Neuronal stem cell (in vitro differentiated cells): Measurements from ENCODE around the gene METTL23.

ENCODE experiments used
- DNase-seq: peaks from one replicate; pipeline ENCODE4 v3.0.0-alpha.2; 2013; ENCODE audit warnings: low spot score
- H2AFZ ChIP-seq: one replicate; pipeline ENCODE4 v1.6.1; 2013; ENCODE audit warnings: mild to moderate bottlenecking, low read length, inconsistent platforms
- H2AK5ac ChIP-seq: 2 replicates; pipeline ENCODE4 v1.6.1; 2013; ENCODE audit warnings: low read depth, mild to moderate bottlenecking, inconsistent platforms, low read length, moderate library complexity, mixed read lengths
- H2BK120ac ChIP-seq: 2 replicates; pipeline ENCODE4 v1.6.1; 2013; ENCODE audit warnings: low read depth, mild to moderate bottlenecking, inconsistent platforms, low read length, moderate library complexity, mixed read lengths
- H2BK12ac ChIP-seq: one replicate; pipeline ENCODE4 v1.6.1; 2013; ENCODE audit warnings: low read length, inconsistent platforms
- H2BK15ac ChIP-seq: 2 replicates; pipeline ENCODE4 v1.6.1; 2013; ENCODE audit warnings: mild to moderate bottlenecking, low read length, inconsistent platforms, mixed read lengths
- H2BK5ac ChIP-seq: one replicate; pipeline ENCODE4 v1.6.1; 2013; ENCODE audit warnings: inconsistent platforms, mild to moderate bottlenecking, low read length, moderate library complexity
- H3K14ac ChIP-seq: one replicate; pipeline ENCODE4 v1.6.1; 2013; ENCODE audit warnings: low read length, inconsistent platforms
- H3K18ac ChIP-seq: 2 replicates; pipeline ENCODE4 v1.6.1; 2013; ENCODE audit warnings: low read length, inconsistent platforms
- H3K23ac ChIP-seq: 2 replicates; pipeline ENCODE4 v1.6.1; 2013; ENCODE audit warnings: low read depth, mild to moderate bottlenecking, mixed read lengths, low read length, inconsistent platforms; ENCODE audit not compliant: poor library complexity
- H3K27ac ChIP-seq: replicated peaks from 3 replicates; pipeline ENCODE4 v1.5.1; 2013; ENCODE audit warnings: low read length, inconsistent platforms
- H3K27me3 ChIP-seq, 3 experiments: 2 replicates each; pipeline ENCODE4 v1.6.1; 2013; ENCODE audit warnings: low read length in 3 of 3, mild to moderate bottlenecking in 2 of 3, inconsistent platforms in 1 of 3, low read depth in 1 of 3, mixed read lengths in 1 of 3, moderate library complexity in 1 of 3; ENCODE audit not compliant: control insufficient read depth in 3 of 3, insufficient read depth in 3 of 3
- H3K36me3 ChIP-seq, 2 donors: replicated peaks in 1 of 2; 2 replicates each; pipeline ENCODE4 v1.6.1; 2013; ENCODE audit warnings: low read length in 2 of 2; ENCODE audit not compliant: control insufficient read depth in 2 of 2, insufficient read depth in 2 of 2
- H3K4ac ChIP-seq: 2 replicates; pipeline ENCODE4 v1.6.1; 2013; ENCODE audit warnings: inconsistent platforms, mild to moderate bottlenecking, low read length, moderate library complexity
- H3K4me1 ChIP-seq, 2 donors: 1 replicate in 1 of 2; 2 replicates in 1 of 2; pipeline ENCODE4 v1.6.1; 2013; ENCODE audit warnings: low read length in 2 of 2, low read depth in 1 of 2; ENCODE audit not compliant: control insufficient read depth in 2 of 2, insufficient read depth in 1 of 2
- H3K4me2 ChIP-seq: one replicate; pipeline ENCODE4 v1.6.1; 2013; ENCODE audit warnings: mild to moderate bottlenecking, low read length, inconsistent platforms; ENCODE audit not compliant: insufficient read depth, poor library complexity, severe bottlenecking
- H3K4me3 ChIP-seq, 2 donors: 2 replicates each; pipeline ENCODE4 v1.5.1; 2013; ENCODE audit warnings: low read length in 2 of 2, mild to moderate bottlenecking in 2 of 2, inconsistent platforms in 1 of 2, moderate library complexity in 1 of 2
- H3K79me1 ChIP-seq: one replicate; pipeline ENCODE4 v1.6.1; 2013; ENCODE audit warnings: low read depth, mild to moderate bottlenecking, inconsistent platforms, low read length, moderate library complexity
- H3K9ac ChIP-seq: one replicate; pipeline ENCODE4 v1.6.1; 2013; ENCODE audit warnings: mild to moderate bottlenecking, low read depth, low read length, inconsistent platforms; ENCODE audit not compliant: poor library complexity
- H3K9me3 ChIP-seq, 2 donors: replicated peaks in 1 of 2; 2 replicates each; pipeline versions ENCODE3 to v1.6.1; 2013; ENCODE audit warnings: low read length in 2 of 2, mild to moderate bottlenecking in 2 of 2, inconsistent platforms in 1 of 2, low read depth in 1 of 2, mixed read lengths in 1 of 2, moderate library complexity in 1 of 2; ENCODE audit not compliant: control insufficient read depth in 2 of 2, insufficient read depth in 1 of 2
- H4K8ac ChIP-seq: one replicate; pipeline ENCODE4 v1.6.1; 2013; ENCODE audit warnings: low read depth, mild to moderate bottlenecking, inconsistent platforms, low read length, moderate library complexity
- H4K91ac ChIP-seq: one replicate; pipeline ENCODE4 v1.6.1; 2013; ENCODE audit warnings: low read length, low read depth, mild to moderate bottlenecking, inconsistent platforms; ENCODE audit not compliant: poor library complexity
- WGBS, 2 donors: extraction: QIAGEN DNeasy Blood & Tissue Kit; methylation state at CpG; one replicate each; pipeline ENCODE4 v1.1.7; 2013; ENCODE audit warnings: missing lambda C conversion rate in 2 of 2, mixed read lengths in 1 of 2; ENCODE audit not compliant: insufficient read length in 2 of 2, insufficient replicate concordance in 1 of 2; ENCODE audit errors: extremely low coverage in 2 of 2; 5-methylcytosine and 5-hydroxymethylcytosine counted together

The METTL23 gene

GRCh38 chr17:76686538-76687297 lies 39.9 kb upstream of the METTL23 start:
- no peak overlapping the region for H4K91ac ChIP-seq
- no peak overlapping the region for H2AFZ ChIP-seq
- no peak overlapping the region for H2BK12ac ChIP-seq
- no peak overlapping the region for H3K4me2 ChIP-seq
- H3K79me1 ChIP-seq = peaks cover 2% of the 10 kb centered on the region
- H3K9ac ChIP-seq = no peak overlapping the region
- H3K14ac ChIP-seq = no peak overlapping the region
- H3K18ac ChIP-seq = no peak overlapping the region
- no peak overlapping the region for H2AK5ac ChIP-seq
- no peak overlapping the region for H3K27ac ChIP-seq
- no CpG with 5 or more reads among the region's 15 CpGs for WGBS, 2 donors
- H3K23ac ChIP-seq = no peak overlapping the region
- H4K8ac ChIP-seq = no peak overlapping the region
- peaks cover 2 to 6% of the 10 kb centered on the region in 2 donors for H3K36me3 ChIP-seq
- no peak overlapping the region for H2BK15ac ChIP-seq
- no peak overlapping the region for H2BK5ac ChIP-seq
- peaks cover 17 to 21% of the 10 kb centered on the region in 2 donors for H3K4me1 ChIP-seq
- H2BK120ac ChIP-seq = no peak overlapping the region
- H3K4ac ChIP-seq = no peak overlapping the region
- no peaks in the 10 kb centered on the region for H3K27me3 ChIP-seq
- no peaks in the 10 kb centered on the region for H3K9me3 ChIP-seq
- no peak for DNase-seq
- H3K4me3 ChIP-seq = no peak overlapping the region

- Histone ChIP-seq H3K27ac (no peak overlapping the region), H3K23ac (no peak overlapping the region), H3K9ac (no peak overlapping the region), H2AFZ (no peak overlapping the region), H2BK120ac (no peak overlapping the region), H3K36me3 (peaks cover 2 to 3% of the 10 kb centered on the region in 2 donors), H2BK12ac (peak overlapping the region; percentile 16), H3K4me2 (no peak overlapping the region), H2AK5ac (peak overlapping the region; percentile 64), H3K9me3 (no peaks in the 10 kb centered on the region), H3K79me1 (peaks cover 2% of the 10 kb centered on the region), H3K4ac (no peak overlapping the region), H3K18ac (peak overlapping the region; percentile 58), H3K4me3 (no peak overlapping the region), H3K14ac (no peak overlapping the region), H3K4me1 (peaks cover 19 to 21% of the 10 kb centered on the region in 2 donors), H2BK5ac (no peak overlapping the region), H3K27me3 (no peaks in the 10 kb centered on the region), H4K91ac (no peak overlapping the region), H4K8ac (no peak overlapping the region), H2BK15ac (peak overlapping the region; percentile 20)
- WGBS, 2 donors = no CpG with 5 or more reads among the region's 26 CpGs
- DNase-seq = no peak
These were observed 39.1 kb upstream of the METTL23 start for GRCh38 chr17:76687298-76688164.

GRCh38 chr17:76688165-76688622 lies 38.4 kb upstream of the METTL23 start:
- no peak overlapping the region for H3K4ac ChIP-seq
- H3K18ac ChIP-seq = no peak overlapping the region
- peak overlapping the region; percentile 64 for H2AK5ac ChIP-seq
- no peaks in the 10 kb centered on the region for H3K9me3 ChIP-seq
- peaks cover 2% of the 10 kb centered on the region for H3K79me1 ChIP-seq
- no peak overlapping the region for H2AFZ ChIP-seq
- H3K9ac ChIP-seq = no peak overlapping the region
- H3K27ac ChIP-seq = no peak overlapping the region
- H3K27me3 ChIP-seq = no peaks in the 10 kb centered on the region
- no CpG with 5 or more reads among the region's 11 CpGs for WGBS, 2 donors
- no peak overlapping the region for H3K4me2 ChIP-seq
- DNase-seq = no peak
- H3K36me3 ChIP-seq = peaks cover 0 to 2% of the 10 kb centered on the region in 2 donors
- H3K23ac ChIP-seq = no peak overlapping the region
- H2BK120ac ChIP-seq = no peak overlapping the region
- H2BK12ac ChIP-seq = peak overlapping the region; percentile 16
- H4K91ac ChIP-seq = no peak overlapping the region
- H4K8ac ChIP-seq = peak overlapping the region; percentile 23
- no peak overlapping the region for H3K4me3 ChIP-seq
- no peak overlapping the region for H2BK15ac ChIP-seq
- no peak overlapping the region for H2BK5ac ChIP-seq
- H3K4me1 ChIP-seq = peaks cover 18 to 20% of the 10 kb centered on the region in 2 donors
- no peak overlapping the region for H3K14ac ChIP-seq

- DNase-seq = no peak
- H4K8ac ChIP-seq = no peak overlapping the region
- WGBS, 2 donors = no CpG with 5 or more reads among the region's 11 CpGs
These were observed 36.8 kb upstream of the METTL23 start for GRCh38 chr17:76689859-76690258.

More at GRCh38 chr17:76689859-76690258, 36.8 kb upstream of the METTL23 start:
- Histone ChIP-seq H3K14ac (no peak overlapping the region), H3K27ac (no peak overlapping the region), H3K79me1 (peaks cover 2% of the 10 kb centered on the region), H2BK12ac (no peak overlapping the region), H2AK5ac (no peak overlapping the region), H2BK120ac (no peak overlapping the region), H3K18ac (no peak overlapping the region), H3K9me3 (no peaks in the 10 kb centered on the region), H3K36me3 (no peaks in the 10 kb centered on the region), H3K4me2 (no peak overlapping the region), H3K4me3 (no peak overlapping the region), H2AFZ (no peak overlapping the region), H3K23ac (no peak overlapping the region), H2BK15ac (no peak overlapping the region), H4K91ac (no peak overlapping the region), H3K4me1 (peaks cover 13 to 15% of the 10 kb centered on the region in 2 donors), H3K27me3 (no peaks in the 10 kb centered on the region), H2BK5ac (no peak overlapping the region), H3K9ac (no peak overlapping the region), H3K4ac (no peak overlapping the region)
